Measurements from ENCODE around the gene FBXO31.

- TF ChIP-seq POLR2A (IDR thresholded peaks at IDR 0.05) (no peak), CTCF (IDR thresholded peaks at IDR 0.05) (no peak)
Measured at GRCh38 chr16:87418644-87419043, 35.1 kb upstream of the FBXO31 start.
